ENCODE results near the gene COX10. TPM values are rescaled to one million over a fixed set of nuclear protein-coding genes. Genes with fewer than 3 reads are reported as not detected.
"Not testable (repeated sequence)": the region's sequence is repeated elsewhere in the genome, so short reads cannot be mapped to it uniquely, and the experiment has no call there.

COX10 gene
- total RNA-seq, 2 experiments from 2014 or later = 24.0 to 29.6 TPM

GRCh38 chr17:14236032-14236431, 166.7 kb downstream of the COX10 start:
- H3K27ac Mint-ChIP-seq; H3K27me3 Mint-ChIP-seq; DNase-seq; CTCF ChIA-PET; POLR2A ChIA-PET; H3K4me3 Mint-ChIP-seq; H3K9me3 Mint-ChIP-seq; H3K4me1 Mint-ChIP-seq; H3K36me3 Mint-ChIP-seq (ENCODE audit: low read depth): not testable (repeated sequence)

- H3K27me3 Mint-ChIP-seq = not testable (repeated sequence)
These were observed 167.5 kb downstream of the COX10 start, which contains the start of gene CDRT15 for GRCh38 chr17:14236762-14237161. TSS of gene CDRT15 (minus strand) at chr17:14236862. CDS start at chr17:14236833, 29 bp downstream.

GRCh38 chr17:14239271-14239670, 170.0 kb downstream of the COX10 start:
- H3K27ac Mint-ChIP-seq, H3K4me1 Mint-ChIP-seq: not testable (repeated sequence)

More at GRCh38 chr17:14236762-14237161, 167.5 kb downstream of the COX10 start, which contains the start of gene CDRT15:
- H3K4me3 Mint-ChIP-seq; CTCF ChIA-PET; H3K4me1 Mint-ChIP-seq; DNase-seq; H3K9me3 Mint-ChIP-seq; POLR2A ChIA-PET; H3K36me3 Mint-ChIP-seq (ENCODE audit: low read depth); H3K27ac Mint-ChIP-seq: not testable (repeated sequence)

GRCh38 chr17:14245002-14245401, 175.7 kb downstream of the COX10 start:
- no peak overlapping the region for H3K4me3 Mint-ChIP-seq
- POLR2A ChIA-PET = no interaction called here
- CTCF ChIA-PET = no interaction called here
- H3K9me3 Mint-ChIP-seq = no peaks in the 10 kb centered on the region
- H3K4me1 Mint-ChIP-seq = peaks cover 2% of the 10 kb centered on the region
- no peak for DNase-seq
- H3K36me3 Mint-ChIP-seq (ENCODE audit: low read depth) = no peaks in the 10 kb centered on the region
- H3K27me3 Mint-ChIP-seq = peaks cover 7% of the 10 kb centered on the region
- no peak overlapping the region for H3K27ac Mint-ChIP-seq

More at GRCh38 chr17:14239271-14239670, 170.0 kb downstream of the COX10 start:
- POLR2A ChIA-PET; H3K4me3 Mint-ChIP-seq; CTCF ChIA-PET; H3K9me3 Mint-ChIP-seq; H3K36me3 Mint-ChIP-seq (ENCODE audit: low read depth); H3K27me3 Mint-ChIP-seq; DNase-seq: not testable (repeated sequence)

- peaks cover 2% of the 10 kb centered on the region for H3K4me1 Mint-ChIP-seq
- ChIA-PET POLR2A (no interaction called here), CTCF (interaction anchor here (1.2 kb wide), 1 partner anchor 46 kb away, joined by 3 read pairs; no protein-coding TSS in a partner anchor)
- H3K27me3 Mint-ChIP-seq = peaks cover 7% of the 10 kb centered on the region
- DNase-seq = no peak
- no peak overlapping the region for H3K4me3 Mint-ChIP-seq
- H3K27ac Mint-ChIP-seq = no peak overlapping the region
- no peaks in the 10 kb centered on the region for H3K9me3 Mint-ChIP-seq
- no peaks in the 10 kb centered on the region for H3K36me3 Mint-ChIP-seq (ENCODE audit: low read depth)
These were observed 176.3 kb downstream of the COX10 start for GRCh38 chr17:14245629-14246028.

Other genes with a start within 250 kb of the COX10 start
- gene CDRT15, start 167.4 kb downstream of the COX10 start, total RNA-seq = not detected
- 10 to 100 TPM; 11.5 to 11.9 TPM for gene HS3ST3B1, start 231.6 kb downstream of the COX10 start, total RNA-seq